Umbilical cord (tissue), 2 donors: ENCODE data around the gene EFCAB12. TPM values are rescaled to one million over a fixed set of nuclear protein-coding genes. Genes with fewer than 3 reads are reported as not detected.

ENCODE experiments used
- DNase-seq: peaks from one replicate; pipeline ENCODE4 v3.0.0-alpha.2; 2015; ENCODE audit warnings: low spot score
- total RNA-seq: library from RNA; depleted of rRNA; stranded (reverse); fragments of >200 nt; gene quantifications from one replicate; pipeline ENCODE4 v1.2.3, GENCODE V29; 2014; ENCODE audit warnings: low replicate concordance; ENCODE audit not compliant: insufficient read depth

Gene EFCAB12
- 1.4 TPM for total RNA-seq

DNA sequence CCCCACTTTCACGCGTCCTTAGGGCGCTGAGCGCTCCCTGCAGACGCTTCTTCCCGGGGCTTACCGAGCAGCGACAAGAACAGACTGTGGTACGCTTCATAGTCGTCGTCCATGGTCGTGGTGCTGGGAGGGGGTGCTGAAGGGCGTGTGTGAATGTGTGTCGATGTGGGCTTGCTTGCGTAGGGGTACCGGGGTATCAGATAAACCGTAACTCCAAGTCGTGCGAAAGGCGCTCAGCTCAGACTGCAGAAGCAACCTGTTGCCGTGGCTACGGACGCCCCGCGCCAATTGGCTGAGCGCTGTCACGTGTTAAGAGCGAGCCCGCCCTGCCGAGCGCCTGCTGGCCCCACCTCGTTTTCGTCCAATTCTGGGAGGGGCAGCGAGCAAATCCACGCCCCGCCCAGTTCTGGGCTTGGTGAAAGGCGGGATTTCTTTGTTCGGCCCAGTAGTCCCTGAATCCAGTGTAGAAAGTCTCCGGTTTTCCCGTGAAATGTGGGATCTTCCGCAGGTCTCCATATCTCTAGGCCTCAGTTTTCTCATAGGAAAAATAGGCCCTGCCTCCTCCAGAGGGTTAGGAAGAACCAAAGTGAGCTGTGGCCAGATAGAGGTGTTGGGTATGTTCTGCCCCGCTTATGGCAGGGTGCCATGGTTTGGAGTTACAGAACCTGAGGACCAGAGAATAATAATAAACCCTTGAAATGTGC lies at the start of gene EFCAB12:
TSS of gene EFCAB12 (minus strand) at position 261 of the 704 bp plus-strand sequence. CDS start at position 113, 148 bp downstream.
- DNase-seq = peak; percentile 98

DNA sequence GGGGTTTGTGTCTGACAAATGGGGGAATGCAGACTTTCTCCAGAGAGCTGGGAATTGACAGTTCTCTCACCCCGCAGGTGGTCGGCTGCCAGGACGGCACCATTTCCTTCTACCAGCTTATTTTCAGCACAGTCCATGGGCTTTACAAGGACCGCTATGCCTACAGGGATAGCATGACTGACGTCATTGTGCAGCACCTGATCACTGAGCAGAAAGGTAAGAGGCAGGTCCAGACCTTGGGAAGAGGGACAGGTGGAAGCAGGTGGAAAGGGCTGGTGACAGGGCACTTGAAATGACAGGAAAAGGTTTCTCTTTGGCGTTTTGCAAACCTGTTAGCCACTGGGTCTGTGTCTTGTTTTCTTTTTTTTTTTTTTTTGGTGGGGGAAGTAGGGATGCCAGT lies 48.1 kb upstream of the EFCAB12 start:
- no peak for DNase-seq

DNA sequence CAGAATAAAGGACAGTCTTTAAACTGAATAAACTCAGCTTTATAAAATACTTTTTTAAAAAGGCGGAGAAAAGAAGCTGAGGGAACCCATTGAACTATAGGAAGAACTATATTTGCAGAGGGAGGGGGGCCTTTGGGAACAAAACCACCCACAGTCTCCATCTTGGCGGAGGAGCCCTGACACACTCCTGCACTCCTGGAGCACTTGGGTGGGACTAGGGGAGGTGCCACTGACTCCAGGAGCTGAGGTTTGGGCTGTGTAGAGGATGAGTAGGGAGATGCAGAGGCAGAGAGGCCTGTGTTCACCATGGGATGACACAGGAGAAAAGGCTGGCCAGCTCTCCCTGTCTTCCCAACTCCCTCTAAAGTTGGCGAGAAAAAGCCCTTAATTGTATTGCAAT lies 47.4 kb upstream of the EFCAB12 start:
- no peak for DNase-seq

DNA sequence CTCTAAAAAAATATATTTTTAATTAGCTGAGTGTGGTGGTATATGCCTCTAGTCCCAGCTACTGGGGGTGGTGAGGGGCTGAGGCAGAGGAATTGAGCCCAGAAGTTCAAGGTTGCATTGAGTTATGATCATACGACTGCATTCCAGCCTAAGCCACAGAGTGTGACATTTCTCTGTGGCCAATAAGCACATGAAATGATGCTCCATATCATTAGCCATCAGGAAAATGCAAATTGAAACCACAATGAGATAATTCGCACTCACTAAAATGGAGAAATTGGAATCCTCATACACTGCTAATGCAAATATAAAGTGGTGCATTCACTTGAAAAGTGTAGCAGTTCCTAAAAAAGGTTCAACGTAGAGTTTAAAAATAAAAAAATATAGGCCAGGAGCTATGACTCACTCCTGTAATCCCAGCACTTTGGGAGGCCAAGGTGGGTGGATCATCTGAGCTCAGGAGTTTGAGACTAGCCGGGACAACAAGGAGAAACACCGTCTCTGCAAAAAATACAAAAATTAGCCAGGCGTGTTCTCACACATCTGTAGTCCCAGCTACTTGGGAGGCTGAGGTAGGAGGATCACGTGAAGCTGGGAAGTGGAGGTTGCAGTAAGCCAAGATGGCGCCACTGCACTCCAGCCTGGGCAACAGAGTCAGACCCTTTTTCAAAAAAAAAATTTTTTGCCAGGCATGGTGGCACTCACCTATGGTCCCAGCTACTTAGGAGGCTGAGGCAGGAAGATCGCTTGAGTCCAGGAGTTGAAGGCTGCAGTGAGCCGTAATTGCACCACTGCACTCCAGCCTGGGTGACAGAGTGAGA lies 46.8 kb upstream of the EFCAB12 start:
- no peak for DNase-seq

DNA sequence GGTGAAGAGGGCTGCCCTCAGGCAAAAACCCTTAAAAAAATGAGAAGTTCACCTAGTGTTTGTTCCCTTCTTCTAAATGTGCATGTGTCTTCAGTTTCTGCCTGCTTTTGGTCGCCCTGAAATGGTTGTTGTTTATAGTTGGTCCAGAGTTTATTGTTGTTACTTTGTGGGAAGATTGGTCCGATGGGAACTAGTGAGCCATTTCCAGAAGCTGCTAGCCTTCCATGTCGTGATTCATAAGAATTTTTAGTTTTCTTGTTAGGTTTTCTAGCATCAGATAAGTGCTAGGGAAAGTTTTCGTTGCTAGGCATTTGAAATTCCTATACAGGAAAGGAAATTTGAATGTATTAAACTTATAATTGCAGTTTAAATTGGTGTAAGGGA lies 45.3 kb upstream of the EFCAB12 start:
- no peak for DNase-seq

DNA sequence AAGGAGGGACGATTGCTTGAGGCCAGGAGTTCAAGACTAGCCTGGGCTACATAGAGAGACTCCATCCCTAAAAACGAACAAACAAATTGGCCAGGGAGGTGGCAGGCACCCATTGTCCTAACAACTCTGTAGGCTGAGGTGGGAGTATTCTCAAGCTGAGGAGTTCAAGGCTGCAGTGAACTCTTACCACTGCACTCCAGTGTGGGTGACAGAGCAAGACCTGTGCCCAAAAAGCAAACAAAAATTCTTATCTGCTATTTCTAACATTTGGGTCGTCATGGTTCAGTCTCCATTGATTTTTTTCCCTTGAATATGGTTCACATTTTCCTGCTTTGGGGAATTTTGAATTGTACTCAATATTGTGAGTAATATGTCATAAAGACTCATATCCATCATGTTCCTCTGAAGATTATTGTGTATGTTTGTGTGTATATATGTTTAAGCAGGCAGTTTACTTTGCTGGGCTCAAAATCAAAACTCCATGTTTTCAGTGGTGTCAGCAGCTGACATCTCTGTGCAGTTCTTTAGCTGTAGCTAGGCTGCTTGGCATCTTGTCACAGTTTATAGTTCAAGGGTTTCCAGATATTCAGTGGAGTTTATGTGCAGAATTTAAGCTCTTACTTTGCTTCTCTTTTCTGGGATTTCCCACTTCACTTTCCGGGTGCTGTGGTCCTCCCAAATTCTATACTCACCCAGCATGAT lies 44.8 kb upstream of the EFCAB12 start:
- DNase-seq = no peak

DNA sequence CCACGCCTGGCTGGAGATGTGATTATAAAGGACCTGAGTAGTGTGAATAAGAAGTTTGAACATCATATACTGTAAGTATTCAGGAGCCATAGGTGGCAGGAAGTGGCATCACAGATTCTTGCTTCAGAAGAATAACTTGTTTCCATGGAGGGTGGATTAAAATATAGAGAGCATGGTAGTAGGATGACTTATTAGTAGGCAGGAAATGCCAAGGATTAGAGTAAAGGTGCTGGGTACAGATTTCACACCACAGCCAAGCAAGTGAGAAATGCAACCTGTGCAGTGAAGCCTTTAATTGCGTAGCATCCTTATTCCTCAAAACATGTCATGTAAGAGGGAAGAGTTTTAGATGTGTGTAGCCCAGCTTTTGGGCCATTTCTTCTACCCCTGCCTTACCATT lies 42.4 kb upstream of the EFCAB12 start:
- DNase-seq = no peak

DNA sequence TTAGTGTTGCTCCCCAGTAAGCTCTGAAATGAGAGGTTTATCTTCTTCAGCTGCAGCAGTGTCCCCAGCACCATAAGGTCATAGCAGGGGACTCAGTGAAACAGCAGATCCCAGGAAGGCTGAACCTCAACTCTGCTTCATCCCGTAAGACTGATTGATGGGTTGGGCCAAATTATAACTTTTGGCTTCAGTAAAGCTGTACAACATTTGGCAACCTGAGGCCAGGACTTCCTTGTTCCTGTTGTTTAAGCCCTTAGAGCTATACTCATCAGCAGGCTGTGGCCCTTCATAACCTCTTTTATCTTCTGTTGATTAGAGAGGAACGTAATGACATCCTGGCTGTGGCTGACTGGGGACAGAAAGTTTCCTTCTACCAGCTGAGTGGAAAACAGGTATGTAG lies 40.6 kb upstream of the EFCAB12 start:
- no peak for DNase-seq

DNA sequence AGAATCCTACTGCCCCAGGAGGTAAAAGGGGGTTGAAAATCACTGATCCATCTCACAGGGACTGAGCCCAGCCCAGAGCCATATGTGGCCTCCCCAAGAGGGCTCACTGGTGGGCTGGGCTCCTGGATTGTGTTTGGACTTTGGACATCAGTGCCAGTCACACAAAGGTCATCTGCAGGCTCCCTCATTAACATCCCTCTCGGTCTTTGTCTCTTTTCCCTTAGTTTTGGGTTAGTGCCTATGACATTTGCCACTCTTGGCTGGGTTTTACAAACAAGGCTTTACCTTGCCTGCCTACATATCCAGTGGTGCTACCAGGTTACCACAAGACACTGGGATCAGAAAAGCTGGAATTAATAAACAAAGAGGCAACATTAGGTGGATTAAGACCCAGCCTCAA lies 39.5 kb upstream of the EFCAB12 start:
- DNase-seq = no peak

DNA sequence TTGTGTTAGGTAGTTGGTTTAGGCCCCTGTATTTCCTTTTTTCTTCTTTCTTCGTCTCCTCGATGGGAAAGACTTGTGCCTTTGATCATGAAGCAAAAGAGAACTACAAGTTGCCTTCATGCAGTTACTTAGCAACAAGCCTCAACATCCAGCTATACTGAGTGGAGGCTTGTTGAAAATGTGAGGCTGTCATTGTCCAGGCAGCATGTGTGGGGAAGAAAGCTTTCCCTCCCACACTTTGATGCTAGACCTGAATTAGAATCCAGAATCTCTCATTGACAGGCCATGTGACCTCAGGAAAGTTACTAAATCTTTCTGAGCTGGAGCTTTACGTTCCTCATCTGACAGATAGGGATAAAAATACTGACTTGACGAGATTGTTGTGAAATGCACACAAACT lies 35.3 kb upstream of the EFCAB12 start:
- no peak for DNase-seq

DNA sequence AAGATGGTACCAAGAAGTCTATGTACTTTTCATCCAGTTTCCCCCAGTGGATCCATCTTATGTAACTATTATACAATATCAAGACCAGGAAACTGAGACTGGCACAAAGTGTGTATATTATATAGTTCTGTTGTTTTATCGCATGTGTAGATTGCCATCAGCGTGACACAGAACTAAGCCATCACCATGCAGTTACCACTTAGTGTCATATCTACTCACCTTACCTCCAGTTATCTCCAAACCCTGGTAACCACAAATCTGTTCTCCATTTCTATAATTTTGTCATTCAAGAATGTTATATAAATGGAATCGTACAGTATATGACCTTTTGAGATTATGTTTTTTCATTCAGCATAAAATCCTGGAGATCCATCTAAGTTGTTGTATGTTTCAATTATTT lies 34.7 kb upstream of the EFCAB12 start:
- DNase-seq = no peak

DNA sequence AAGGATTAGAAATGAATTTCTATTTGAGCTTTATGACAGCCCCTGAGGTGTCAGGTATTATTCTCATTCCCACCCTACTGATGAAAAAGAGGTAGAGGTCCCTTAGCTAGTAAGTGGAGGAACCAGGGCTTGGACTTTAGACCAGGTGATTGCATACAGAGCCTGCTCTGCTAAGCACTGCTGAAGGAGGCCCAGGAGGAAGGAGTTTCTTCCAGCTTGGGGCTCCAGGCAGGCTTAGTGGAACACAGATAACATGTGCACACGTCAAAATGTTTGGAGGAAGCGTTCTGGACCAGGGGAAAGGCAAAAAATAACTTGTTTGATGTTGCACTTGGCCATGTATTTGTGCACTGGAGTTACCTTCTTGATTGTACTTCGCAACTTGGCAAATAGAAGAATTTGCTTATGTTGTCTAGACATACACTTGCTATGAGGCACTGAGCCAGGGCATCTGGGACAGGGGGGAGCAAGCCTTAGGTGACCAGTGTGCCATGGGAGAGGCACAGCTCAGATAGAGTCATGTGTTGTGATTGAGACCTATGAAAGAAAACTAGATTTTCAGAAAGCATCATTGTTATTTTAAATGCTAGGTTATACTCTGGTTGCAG lies 34.0 kb upstream of the EFCAB12 start:
- no peak for DNase-seq

DNA sequence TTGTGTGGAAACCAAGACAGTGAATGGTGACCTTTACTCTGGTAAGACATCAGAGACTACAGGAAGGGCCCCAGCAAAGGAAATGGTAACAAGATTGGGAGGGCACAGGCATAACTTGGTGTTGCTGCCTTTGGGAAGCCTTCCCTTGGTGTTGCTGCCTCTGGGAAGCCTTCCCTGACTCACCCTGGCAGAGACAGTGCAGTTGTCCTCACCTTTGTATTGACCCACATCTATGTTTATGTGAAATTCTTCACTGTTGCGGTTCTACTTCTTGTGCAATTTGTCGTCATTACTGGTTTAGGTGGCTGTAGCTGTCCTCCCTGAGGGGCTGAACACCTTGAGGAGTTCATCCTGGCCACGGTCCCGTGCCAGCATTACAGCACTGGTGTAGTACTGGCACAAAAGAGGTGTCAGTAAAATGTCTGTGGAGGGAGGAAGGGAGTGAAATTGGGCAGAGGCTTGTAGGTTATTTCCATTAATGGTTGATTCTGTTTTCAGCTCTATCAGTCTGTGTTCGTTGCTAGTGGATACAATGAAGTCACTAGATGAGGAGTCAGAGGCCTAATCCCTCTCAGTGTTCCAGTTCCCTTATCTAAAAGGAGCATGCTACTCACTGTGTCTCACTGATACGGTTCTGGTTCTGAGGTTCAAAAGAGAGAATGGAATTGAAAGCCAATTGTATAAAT lies 33.2 kb upstream of the EFCAB12 start:
- DNase-seq = peak; percentile 44

DNA sequence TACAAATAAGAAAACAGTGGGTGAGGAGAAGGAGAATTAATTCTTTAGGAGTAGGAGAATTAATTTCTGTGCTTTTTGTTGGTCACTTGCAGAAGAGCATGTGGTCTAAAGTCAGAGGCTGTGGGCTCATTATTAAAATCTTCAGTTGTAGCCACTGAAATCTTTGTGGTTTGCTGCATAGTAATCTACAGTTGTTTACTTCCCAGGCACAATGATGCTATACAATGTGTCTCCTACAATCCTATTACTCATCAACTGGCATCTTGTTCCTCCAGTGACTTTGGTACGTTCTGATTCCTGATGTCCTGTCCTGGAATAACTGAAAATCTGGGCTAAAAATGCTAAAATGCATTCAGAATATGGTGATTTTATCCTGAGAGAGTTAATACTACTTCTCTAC lies 32.6 kb upstream of the EFCAB12 start:
- no peak for DNase-seq

DNA sequence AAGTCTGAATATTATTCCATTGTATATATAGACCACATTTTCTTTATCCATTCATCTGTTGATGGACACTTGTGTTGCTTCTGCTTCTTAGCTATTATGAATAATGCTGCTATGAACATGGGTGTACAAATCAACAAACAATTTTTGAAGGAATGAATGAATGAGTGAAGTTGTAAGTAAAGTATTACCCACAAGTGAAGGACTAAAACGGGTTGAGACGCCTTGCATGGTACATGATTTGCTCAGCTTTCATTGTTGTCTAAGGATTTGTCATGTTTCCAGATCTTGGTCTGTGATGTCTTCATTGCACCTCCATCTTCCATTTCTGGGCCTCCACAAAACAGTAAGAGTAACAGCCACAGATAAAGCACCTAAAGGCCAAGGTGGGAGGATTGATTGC lies 32.1 kb upstream of the EFCAB12 start:
- DNase-seq = no peak

DNA sequence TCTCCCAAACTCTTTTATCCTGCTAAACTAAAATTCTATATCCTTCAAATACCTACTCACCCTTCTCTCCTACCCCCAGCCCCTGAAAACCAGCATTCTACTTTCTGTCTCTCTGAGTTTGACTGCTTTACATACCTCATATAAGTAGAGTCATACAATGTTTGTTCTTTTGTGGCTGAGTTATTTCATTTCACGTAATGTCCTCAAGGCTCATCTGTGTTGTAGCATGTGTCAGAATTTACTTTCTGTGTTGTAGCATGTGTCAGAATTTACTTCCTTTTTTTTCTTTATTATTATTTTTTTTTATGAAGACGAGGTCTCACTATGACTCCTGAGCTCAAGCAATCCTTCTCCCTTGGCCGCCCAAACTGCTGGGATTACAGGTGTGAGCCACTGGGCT lies 31.7 kb upstream of the EFCAB12 start:
- DNase-seq = no peak

DNA sequence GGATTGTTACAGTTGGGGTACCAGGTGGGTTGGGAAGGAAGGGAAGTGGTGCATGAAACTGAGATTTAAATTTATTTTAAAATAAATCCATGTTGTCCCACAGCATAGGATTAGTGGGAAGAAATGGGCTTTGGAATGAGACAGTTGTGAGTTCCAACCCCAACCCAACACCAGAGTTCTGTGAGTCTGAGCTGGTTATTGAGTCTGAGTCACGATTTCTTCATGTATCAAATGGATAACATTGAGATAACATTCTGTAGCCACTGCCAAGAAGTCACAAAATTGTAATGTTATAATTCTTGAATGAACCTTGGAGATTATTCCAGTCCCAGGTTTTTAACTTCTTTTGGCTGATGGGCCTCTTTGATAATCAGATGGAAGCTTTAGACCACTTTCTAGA lies 25.3 kb upstream of the EFCAB12 start:
- peak; percentile 33 for DNase-seq

DNA sequence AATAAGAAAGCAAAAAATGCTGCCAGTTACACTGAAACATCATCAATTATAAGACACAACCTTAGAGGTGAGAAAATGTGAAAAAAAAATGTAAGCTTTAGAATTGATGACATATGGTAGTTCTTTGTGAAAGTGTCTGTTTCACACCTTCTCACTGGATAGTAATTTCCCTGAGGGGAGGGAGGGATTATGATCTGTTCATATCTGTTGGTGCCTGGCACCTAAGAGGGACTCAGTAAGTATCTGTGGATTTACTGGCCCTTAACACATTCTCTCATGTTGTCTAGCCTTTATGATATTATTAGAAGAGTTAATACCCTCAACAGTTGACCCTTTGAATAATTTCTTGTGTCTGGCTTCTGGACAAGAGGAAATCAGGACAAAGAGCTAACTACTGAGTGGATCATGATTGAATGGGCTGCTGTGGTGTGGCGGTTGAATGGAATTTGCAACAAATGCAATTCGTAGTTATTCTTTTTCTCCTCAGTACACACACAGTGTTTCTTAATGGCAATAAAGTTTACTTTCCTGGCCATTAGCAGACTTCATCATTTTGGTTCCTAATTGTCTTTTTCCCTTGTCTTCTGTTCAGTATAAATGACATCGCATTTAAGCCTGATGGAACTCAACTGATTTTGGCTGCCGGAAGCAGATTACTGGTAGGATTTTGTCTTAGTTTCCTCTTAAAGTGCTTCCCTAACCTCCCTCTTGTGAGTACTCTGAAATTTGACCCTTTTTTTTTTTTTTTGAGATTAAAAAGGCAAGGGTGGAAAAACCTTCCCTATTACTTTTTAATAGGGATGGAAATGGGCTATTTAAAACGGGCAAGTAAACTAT lies 21.1 kb upstream of the EFCAB12 start:
- DNase-seq = peak; percentile 14

DNA sequence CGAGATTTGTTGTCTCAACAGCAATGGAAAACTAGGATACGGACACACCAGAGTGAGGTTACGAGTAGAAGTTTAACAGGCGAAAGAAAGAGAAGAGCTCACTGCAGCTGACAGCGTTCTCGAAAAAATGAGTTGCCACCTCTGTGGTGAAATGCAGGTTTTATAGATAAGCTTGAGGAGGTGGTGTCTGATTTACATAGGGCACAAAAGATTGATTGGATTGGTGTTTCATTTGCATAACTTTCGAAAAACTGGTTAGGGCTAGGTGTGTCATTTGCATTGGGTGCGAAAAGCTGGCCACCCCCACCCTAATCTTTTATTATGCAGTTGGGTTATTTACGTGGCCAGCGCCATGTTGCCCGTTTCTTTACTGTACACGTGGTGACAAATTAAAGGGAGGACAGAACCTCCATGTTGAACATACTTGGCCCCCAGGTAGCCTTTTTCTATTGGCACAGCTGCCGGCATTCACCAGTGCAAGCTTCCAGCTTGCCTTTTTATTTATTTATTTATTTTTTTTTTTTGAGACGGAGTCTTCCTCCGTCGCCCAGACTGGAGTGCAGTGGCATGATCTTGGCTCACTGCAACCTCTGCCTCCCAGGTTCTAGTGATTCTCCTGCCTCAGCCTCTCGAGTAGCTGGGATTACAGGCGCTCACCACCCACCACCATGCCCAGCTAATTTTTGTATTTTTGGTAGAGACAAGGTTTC lies 19.9 kb upstream of the EFCAB12 start:
- DNase-seq = no peak

DNA sequence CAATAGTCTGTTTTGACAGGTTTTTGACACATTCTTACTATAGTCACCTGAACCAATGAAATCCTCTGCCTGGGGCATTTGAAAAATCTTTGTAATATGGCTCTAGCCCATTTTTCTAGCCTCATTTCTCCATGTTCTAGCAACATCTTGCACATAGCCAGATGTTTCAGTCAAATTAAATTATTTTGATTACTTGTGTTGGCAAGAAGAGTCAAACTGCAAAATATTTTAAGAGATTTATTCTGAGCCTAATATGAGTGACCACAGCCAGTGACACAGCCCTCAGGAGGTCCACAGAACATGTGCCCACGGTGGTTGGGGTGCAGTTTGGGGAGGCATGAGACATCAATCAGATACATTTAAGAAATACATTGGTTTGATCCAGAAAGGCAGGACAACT lies 18.5 kb upstream of the EFCAB12 start:
- DNase-seq = no peak
